SK-N-MC (cell line): ENCODE measurements around the gene ACVRL1.

Experiments used
- FOXP2 ChIP-seq: optimal IDR thresholded peaks from 2 replicates; pipeline ENCODE3; 2011; ENCODE audit warnings: mild to moderate bottlenecking, moderate library complexity; ENCODE audit not compliant: insufficient read depth; ENCODE audit errors: extremely low read length, control extremely low read depth
- POLR2AphosphoS5 ChIP-seq: IDR thresholded peaks from 2 replicates; pipeline ENCODE4 v1.6.1; 2012; ENCODE audit warnings: mild to moderate bottlenecking, low read depth, low read length, borderline replicate concordance

- TF ChIP-seq FOXP2 (no peak), POLR2AphosphoS5 (no peak)
Observed at GRCh38 chr12:51970904-51971646, 63.8 kb downstream of the ACVRL1 start.
